Measurements from ENCODE around the gene KRTAP5-6.

DNA sequence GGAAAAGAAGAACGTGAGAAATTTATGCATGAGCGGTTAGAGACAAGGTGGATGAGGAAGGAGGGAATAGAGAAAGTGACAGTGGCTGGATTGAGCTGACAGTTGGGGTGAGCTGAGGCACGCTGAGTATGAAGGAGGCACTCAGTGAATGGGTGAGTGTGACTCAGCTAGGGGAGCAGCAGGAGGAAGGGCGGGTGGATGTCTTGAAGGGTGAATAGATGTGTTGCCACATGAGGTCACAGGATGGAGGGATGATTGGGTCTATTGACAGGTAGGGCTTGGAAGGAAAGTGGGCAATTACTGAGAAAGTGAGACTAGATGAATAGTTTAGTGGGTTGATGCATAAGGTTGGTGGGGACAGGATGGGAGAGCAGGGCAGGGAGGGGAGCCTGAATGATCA is 45.4 kb downstream of the KRTAP5-6 start:
- TF ChIP-seq FOXM1 (IDR thresholded peaks at IDR 0.05; ENCODE audit: borderline replicate concordance) (no peak), SP1 (IDR thresholded peaks at IDR 0.05) (no peak), LEF1 (IDR thresholded peaks at IDR 0.05; ENCODE audit: borderline replicate concordance) (no peak)
